DOHH2 (cell line): ENCODE data around the gene ALAS1.
A peak's percentile ranks its signal among the peaks of the same experiment; 100 is the strongest.

Experiments used
- H3F3A ChIP-seq: fragments of 200-600 bp; sonication (generic), shearing (Covaris generic); 2 replicates; pipeline ENCODE4 v1.6.0; 2016; ENCODE audit warnings: antibody characterized with exemption, mild to moderate bottlenecking; ENCODE audit not compliant: control insufficient read depth, insufficient read depth
- H3K27ac ChIP-seq: fragments of 200-600 bp; sonication (generic); 2 replicates; pipeline ENCODE4 v1.5.1; 2014; ENCODE audit warnings: low read depth, mild to moderate bottlenecking, low read length, moderate library complexity
- H3K27me3 ChIP-seq: fragments of 200-600 bp; sonication (generic); 2 replicates; pipeline ENCODE4 v1.6.1; 2014; ENCODE audit warnings: mild to moderate bottlenecking, low read length, mixed read lengths; ENCODE audit not compliant: control insufficient read depth
- H3K36me3 ChIP-seq: fragments of 200-600 bp; sonication (generic); 2 replicates; pipeline ENCODE4 v1.6.1; 2014; ENCODE audit warnings: mild to moderate bottlenecking, low read length, moderate library complexity, mixed read lengths; ENCODE audit not compliant: control insufficient read depth
- H3K4me1 ChIP-seq: fragments of 200-600 bp; sonication (generic); 2 replicates; pipeline ENCODE4 v1.6.1; 2014; ENCODE audit warnings: mild to moderate bottlenecking, low read length, mixed read lengths; ENCODE audit not compliant: control insufficient read depth
- H3K4me2 ChIP-seq: fragments of 200-600 bp; sonication (generic); 2 replicates; pipeline ENCODE4 v1.6.0; 2014; ENCODE audit warnings: mild to moderate bottlenecking, low read length, moderate library complexity
- H3K4me3 ChIP-seq: fragments of 200-600 bp; sonication (generic); 2 replicates; pipeline ENCODE4 v1.5.1; 2014; ENCODE audit warnings: mild to moderate bottlenecking, low read length, mixed read lengths
- H3K79me2 ChIP-seq: fragments of 200-600 bp; sonication (generic); 2 replicates; pipeline ENCODE4 v1.6.1; 2014; ENCODE audit warnings: mild to moderate bottlenecking, low read length, mixed read lengths; ENCODE audit not compliant: control insufficient read depth
- H3K9me2 ChIP-seq: fragments of 200-600 bp; sonication (generic); replicated peaks from 2 replicates; pipeline ENCODE4 v1.6.1; 2014; ENCODE audit warnings: mild to moderate bottlenecking, low read length, mixed read lengths; ENCODE audit not compliant: control insufficient read depth
- H3K9me3 ChIP-seq: fragments of 200-600 bp; sonication (generic); 2 replicates; pipeline ENCODE4 v1.6.1; 2014; ENCODE audit warnings: antibody characterized with exemption, low read length, mixed read lengths; ENCODE audit not compliant: control insufficient read depth, insufficient read depth
- H4K20me1 ChIP-seq: fragments of 200-600 bp; sonication (generic); 2 replicates; pipeline ENCODE4 v1.6.0; 2014; ENCODE audit warnings: low read depth, mild to moderate bottlenecking, antibody characterized with exemption, low read length, moderate library complexity; ENCODE audit not compliant: control insufficient read depth, insufficient read depth
- CTCF ChIP-seq: fragments of 200-600 bp; sonication (generic); IDR thresholded peaks from one replicate; pipeline ENCODE4 v1.5.1; 2014; ENCODE audit warnings: antibody characterized with exemption, mild to moderate bottlenecking, low read depth, low read length; ENCODE audit not compliant: poor library complexity, severe bottlenecking
- EZH2phosphoT487 ChIP-seq: fragments of 200-600 bp; sonication (generic); IDR thresholded peaks from 2 replicates; pipeline ENCODE4 v1.6.1; 2017; ENCODE audit warnings: borderline replicate concordance, mild to moderate bottlenecking, antibody characterized with exemption, low read length, moderate library complexity, mixed read lengths

Gene ALAS1

GRCh38 chr3:52237657-52238172 lies 39.8 kb downstream of the ALAS1 start:
- H4K20me1 ChIP-seq: no peaks in the 10 kb centered on the region; the same call in 1 of the 2 replicates
- no peaks in the 10 kb centered on the region for H3K9me2 ChIP-seq
- peak overlapping the region; percentile 85 for H3K4me3 ChIP-seq
- H3K4me1 ChIP-seq: peaks cover 26% of the 10 kb centered on the region
- H3K9me3 ChIP-seq: no peaks in the 10 kb centered on the region
- TF ChIP-seq EZH2phosphoT487: no peak
- peak; percentile 14 for TF ChIP-seq CTCF
- H3K36me3 ChIP-seq: peaks cover 22% of the 10 kb centered on the region
- no peaks in the 10 kb centered on the region; the same call in 1 of the 2 replicates for H3F3A ChIP-seq
- peaks cover 44% of the 10 kb centered on the region for H3K79me2 ChIP-seq
- H3K27me3 ChIP-seq: no peaks in the 10 kb centered on the region
- peak overlapping the region; percentile 99 for H3K4me2 ChIP-seq
- H3K27ac ChIP-seq: no peak overlapping the region

GRCh38 chr3:52238193-52238760 lies 40.3 kb downstream of the ALAS1 start:
- Histone ChIP-seq H3K9me2 (no peaks in the 10 kb centered on the region), H3K4me3 (peak overlapping the region; percentile 85), H3F3A (no peaks in the 10 kb centered on the region; the same call in 1 of the 2 replicates), H3K27ac (peak overlapping the region; percentile 55), H3K36me3 (peaks cover 19% of the 10 kb centered on the region), H4K20me1 (no peaks in the 10 kb centered on the region; the same call in 1 of the 2 replicates), H3K27me3 (no peaks in the 10 kb centered on the region), H3K4me2 (peak overlapping the region; percentile 99), H3K9me3 (no peaks in the 10 kb centered on the region), H3K4me1 (peaks cover 26% of the 10 kb centered on the region), H3K79me2 (peaks cover 44% of the 10 kb centered on the region)
- TF ChIP-seq CTCF (no peak), EZH2phosphoT487 (no peak)

GRCh38 chr3:52238761-52239701 lies 41.1 kb downstream of the ALAS1 start, which contains the start of gene TWF2:
TSS of gene TWF2 (minus strand) at chr3:52239158. CDS start at chr3:52239016, 142 bp downstream.
- TF ChIP-seq EZH2phosphoT487 (no peak), CTCF (peak; percentile 64)
- Histone ChIP-seq H3K36me3 (peaks cover 15% of the 10 kb centered on the region), H3K27ac (peak within 1 kb of the TSS; percentile 55), H3K79me2 (peaks cover 44% of the 10 kb centered on the region), H3F3A (no peaks in the 10 kb centered on the region; the same call in 1 of the 2 replicates), H3K9me3 (no peaks in the 10 kb centered on the region), H3K4me2 (peak within 1 kb of the TSS; percentile 99), H3K4me1 (peaks cover 30% of the 10 kb centered on the region), H3K27me3 (no peaks in the 10 kb centered on the region), H4K20me1 (no peaks in the 10 kb centered on the region; the same call in 1 of the 2 replicates), H3K4me3 (peak within 1 kb of the TSS; percentile 85), H3K9me2 (no peaks in the 10 kb centered on the region)
